GM18520 (cell line): Measurements from ENCODE around the gene GSTCD.
"Not testable (repeated sequence)": the region's sequence is repeated elsewhere in the genome, so short reads cannot be mapped to it uniquely, and the experiment has no call there.

Experiments
- ATAC-seq: cut with Tn5 transposase; IDR thresholded peaks from one replicate; pipeline ENCODE4 v1.9.1; 2021; ENCODE audit not compliant: unreplicated experiment

GSTCD gene

DNA sequence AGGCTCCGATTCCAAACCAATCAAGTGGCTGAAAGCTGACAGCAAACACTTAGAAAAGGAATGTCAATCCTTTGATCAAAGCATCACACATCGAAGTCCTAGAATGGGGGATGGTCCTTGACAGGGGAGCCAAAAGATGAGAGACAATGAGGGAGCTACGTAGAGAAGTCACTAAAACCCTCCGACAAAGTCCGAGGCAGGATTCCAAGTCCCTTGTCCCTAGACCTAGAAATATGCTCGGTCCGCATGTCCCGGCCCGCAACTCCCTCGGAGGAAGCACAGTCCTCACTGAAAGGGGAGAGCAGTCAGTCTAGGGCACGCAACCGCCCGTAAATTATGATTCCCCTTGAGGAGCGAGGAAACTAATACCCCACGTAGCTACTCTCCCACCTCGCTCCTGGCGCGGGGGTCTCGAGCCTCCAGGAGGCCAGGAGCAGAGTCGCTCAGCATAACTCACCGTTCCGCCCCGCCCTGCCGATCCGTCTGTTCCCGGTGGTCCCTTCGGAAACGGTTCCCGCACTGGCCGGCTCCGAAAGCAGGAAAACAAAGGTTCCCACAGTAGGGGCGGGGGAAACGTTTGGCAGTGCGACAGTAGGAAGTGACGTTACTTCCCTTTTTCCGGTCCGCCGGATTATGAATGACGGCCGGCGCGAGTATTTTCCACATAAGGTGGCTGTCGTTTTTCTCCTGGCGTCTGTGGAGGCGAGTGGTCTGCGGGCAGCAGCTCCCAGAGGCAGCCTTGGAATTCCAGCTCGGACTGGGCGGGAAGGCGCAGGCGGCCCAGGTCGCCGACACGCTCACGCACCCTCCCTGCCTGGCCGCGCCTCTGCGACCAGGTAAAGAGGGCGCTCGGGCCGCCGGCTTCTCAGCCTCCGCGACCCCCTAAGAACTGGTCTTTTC is at the start of gene GSTCD, which contains the start of gene INTS12:
GSTCD (plus strand) TSS at position 604 of the 900 bp plus-strand sequence. CDS start 8,830 bp downstream, outside the sequence.
INTS12 (minus strand) TSS at position 509 of the 900 bp plus-strand sequence. CDS start 8,684 bp downstream, outside the sequence.
- peak; percentile 66 for ATAC-seq

DNA sequence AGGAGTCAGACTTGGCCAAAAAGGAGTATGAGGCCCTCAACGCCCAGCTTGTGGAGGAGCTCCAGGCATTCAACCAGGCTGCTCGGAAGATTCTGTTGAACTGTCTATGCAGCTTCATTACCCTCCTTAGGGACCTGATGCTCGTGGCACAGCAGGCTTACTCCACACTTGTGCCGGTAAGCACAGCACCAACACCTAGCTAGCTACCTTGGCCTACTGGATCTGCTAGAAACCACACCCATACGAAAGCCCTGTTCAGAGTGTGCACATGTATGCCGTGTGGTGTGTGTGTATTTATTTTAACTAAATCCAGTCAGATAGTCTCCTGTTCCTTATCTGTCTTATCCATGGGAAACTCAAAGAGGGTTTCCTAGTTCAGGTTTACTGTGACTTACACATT is 49.4 kb upstream of the GSTCD start:
- no peak for ATAC-seq

DNA sequence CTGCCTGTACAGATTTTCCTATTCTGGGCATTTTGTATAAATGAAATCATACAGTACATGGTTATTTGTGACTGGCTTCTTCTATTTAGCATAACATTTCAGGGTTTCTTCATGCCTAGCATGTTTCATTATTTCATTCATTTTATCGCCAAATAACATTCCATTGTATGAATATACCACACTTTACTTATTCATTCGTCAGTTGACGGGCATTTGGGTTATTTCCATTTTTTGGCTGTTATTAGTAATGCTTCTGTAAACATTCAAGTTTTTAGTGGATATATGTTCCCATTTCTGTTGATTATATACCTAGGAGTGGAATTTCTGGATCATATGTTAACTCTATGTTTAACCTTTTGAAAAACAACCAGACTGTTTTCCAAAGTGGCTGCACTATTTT is 47.6 kb upstream of the GSTCD start:
- no peak for ATAC-seq

DNA sequence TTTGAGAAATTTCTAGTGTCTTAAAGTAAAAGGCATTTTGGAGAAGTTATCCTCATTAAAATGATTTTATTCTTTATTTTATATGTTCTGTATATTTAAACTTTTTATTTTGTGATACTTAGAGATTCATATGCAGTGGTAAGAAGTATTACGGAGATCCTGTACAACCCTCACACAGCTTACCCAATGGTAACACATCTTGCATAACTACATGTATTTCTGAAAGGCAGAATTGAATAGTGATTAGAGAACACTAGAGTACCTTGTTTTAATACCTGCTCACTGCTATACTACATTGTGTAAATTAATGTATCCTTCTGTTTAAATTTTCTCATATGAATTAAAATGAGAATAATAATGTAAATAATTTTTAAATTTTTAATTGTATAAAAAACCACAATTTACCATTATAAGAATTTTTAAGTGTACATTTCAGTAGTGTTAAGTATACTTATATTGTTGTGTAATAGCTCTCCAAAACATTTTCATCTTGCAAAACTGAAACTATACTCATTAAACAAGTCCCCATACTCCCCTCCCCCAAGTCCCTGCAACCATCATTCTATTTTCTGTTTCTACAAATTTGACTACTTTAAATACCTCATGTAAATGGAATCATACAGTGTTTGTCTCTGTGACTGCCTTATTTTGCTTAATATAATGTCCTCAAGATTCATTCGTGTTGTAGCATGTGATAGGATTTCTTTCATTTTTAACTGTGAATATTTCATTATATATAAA is 45.5 kb upstream of the GSTCD start:
- ATAC-seq = no peak

DNA sequence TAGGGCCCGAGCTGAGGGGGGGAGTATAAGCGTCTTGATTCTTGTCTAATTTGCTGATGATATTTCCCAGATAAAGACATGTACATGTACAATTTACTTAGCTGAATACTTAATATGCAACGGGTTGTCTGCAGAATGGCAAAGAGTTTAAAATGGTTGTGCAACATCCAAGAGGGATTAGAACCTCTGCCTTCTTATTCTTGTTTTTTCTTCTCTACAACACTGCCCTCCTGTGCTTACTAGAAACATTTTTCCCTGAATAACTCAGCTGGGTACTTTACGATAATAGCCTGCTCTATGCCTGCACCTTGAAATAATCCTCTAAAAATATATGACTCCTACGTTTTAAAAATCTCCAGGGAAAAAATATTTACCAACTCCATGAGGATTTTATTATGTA is 41.9 kb upstream of the GSTCD start:
- ATAC-seq = no peak

GRCh38 chr4:105670684-105671083 is 37.9 kb upstream of the GSTCD start:
- no peak for ATAC-seq

DNA sequence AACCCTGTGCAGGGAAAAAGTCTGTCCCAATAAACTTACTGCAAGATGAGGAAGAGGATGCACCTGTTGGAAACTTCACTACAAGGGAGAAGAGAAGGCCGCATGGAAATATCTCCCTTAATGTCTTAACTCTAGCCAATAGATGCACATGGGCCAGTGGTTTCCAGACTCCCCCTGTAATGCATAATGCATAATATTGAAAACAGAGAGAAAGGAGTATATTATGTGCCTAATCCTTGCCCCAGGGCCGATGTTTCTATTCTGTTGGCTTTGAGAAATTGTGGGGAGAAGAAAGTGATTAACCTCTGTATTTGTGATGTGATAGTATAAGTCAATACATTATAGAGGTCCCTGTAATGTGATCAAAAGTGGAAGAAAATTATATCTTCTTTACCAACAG is 37.3 kb upstream of the GSTCD start:
- ATAC-seq = no peak

GRCh38 chr4:105674011-105674410 is 34.6 kb upstream of the GSTCD start:
- no peak for ATAC-seq

DNA sequence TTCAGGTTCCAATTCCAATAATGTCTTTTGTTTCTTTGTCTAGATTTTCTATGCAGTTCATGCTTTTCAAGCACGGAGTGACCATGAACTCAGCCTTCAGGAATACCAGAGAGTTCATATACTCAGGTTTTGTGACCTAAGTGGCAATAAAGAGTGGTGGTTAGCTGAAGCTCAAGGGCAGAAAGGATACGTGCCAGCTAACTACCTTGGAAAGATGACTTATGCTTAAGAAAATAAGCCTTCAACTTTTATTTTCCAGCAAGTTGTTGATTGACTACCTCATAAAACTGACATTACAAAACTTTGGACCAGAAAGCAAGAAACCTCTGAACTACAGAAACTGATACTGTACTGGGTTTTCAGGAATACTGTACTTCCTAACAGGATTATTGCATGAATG is 30.9 kb upstream of the GSTCD start:
- no peak for ATAC-seq

DNA sequence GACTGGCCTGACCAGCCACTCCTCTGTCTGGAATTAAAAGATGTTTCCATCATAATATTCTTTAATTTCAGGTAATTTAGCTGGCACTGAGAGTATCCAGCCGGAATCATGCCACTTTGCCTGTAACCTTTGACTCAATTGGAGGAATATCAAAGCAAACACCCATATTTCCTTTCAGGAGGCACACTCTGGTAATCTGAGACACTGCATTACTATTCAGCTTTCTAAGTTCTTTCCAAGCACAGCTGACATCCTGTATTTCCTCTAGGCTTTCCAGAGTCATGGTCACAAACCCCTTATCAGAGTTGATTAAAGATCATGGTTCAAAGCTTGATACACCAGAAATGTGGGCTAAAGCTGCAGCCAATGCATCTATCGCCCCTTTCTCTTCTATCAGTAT is 29.4 kb upstream of the GSTCD start:
- ATAC-seq = no peak

DNA sequence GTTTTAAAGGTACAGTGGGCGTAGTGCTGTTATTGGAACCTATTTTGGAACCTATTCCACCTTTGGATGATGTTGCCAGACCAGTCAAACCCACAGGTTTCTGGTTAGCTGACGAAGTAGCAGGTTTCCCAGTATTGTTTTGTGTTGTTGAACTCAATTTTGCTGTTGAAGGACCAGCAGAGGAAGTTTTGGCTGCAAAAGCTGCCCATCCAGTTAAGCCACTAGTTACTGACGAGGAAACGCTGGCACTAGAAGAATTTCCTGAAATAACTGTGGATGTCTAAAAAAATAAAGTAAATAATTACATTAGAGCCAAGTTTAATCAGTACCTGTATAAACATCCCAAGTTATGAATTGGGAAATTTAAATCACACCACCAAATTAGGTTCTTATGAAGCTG is 25.5 kb upstream of the GSTCD start:
- ATAC-seq = no peak

- no peak for ATAC-seq
Observed at GRCh38 chr4:105686571-105686970, 22.0 kb upstream of the GSTCD start.

GRCh38 chr4:105694812-105695211 is 13.8 kb upstream of the GSTCD start:
- ATAC-seq = not testable (repeated sequence)

GRCh38 chr4:105695832-105696231 is 12.8 kb upstream of the GSTCD start:
- ATAC-seq = not testable (repeated sequence)

GRCh38 chr4:105698607-105699006 is 10.0 kb upstream of the GSTCD start:
- no peak for ATAC-seq

DNA sequence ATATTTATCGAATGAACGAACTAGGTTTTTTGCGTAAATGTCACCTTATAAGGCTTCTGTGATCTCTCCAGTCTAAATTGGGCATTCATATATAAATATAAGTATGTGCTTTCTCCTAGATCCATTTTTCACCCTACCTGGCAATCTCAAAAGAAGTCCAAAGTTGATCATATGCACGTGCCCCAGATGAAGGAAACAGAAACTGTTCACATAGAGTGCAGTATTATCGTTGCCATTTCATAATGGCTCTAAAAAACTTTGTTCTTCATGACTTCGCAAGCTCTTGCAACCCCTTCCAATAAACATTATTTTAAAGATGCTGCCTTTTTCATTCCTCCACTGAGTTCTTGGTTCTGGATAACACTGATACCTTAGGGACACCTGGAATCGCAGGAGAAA is 803 bp upstream of the GSTCD start:
- no peak for ATAC-seq

GRCh38 chr4:105709081-105709450 is 482 bp downstream of the GSTCD start:
- ATAC-seq = peak; percentile 17

GRCh38 chr4:105710012-105710600 is 1.5 kb downstream of the GSTCD start:
- no peak for ATAC-seq

DNA sequence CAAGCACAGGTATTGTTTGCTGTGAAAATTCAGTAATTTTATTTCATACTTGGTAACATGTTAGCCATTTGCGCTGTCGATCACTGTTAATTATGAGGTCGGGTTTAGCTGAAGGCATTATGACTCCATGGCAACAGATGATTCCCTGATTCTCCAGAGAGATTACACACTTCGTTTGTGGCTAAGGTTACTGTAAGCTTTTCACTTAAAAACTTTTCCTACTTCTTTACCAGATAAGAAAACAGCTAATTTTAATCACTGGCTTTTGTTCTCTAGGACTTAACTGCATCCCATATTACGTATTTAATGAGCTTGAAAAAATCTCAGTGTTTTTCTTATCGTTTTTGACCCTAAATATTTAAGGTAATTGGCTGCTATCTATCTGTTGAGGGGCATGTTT is 2.1 kb downstream of the GSTCD start:
- no peak for ATAC-seq

DNA sequence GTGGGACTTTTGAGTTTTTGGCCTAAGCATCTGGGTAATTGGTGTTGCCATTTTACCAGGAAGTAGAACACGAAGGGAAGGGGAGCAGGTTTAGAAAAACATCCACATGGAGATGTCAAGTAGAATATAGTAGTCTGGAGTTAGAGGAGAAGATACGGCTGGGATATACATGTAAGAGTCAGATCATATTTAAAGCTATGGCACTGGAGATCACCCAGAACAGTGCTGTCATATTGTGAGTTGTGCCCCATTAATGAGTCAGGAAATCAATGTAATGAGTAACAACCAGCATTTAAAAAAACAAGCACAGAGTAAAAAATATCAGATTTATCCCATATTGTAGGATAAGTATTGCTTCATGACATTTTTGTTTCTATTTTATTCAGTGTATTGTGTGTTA is 4.2 kb downstream of the GSTCD start:
- ATAC-seq = no peak

DNA sequence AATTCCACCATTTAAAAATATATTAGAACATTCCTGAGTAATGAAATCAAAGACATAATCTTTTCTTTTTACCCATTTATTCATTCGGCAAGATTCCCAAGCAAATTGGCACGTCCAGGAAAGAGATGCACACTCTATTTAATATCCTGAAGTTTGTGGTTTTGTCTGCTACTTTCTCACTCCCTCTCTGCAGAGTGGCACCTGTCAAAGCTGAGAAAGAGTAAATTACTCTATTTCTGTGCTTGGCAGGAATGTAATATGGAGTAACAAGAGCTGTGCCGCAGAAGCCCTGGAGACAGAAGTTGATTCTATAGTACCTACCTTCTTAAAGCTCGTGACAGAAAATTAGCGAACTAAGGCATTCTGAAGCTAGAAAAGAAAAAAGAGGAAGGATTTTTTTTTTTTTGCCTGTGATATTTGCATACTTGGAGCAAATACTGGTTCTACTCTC is 5.5 kb downstream of the GSTCD start:
- ATAC-seq = peak; percentile 53

- no peak for ATAC-seq
Observed at GRCh38 chr4:105714932-105715331, 6.3 kb downstream of the GSTCD start.
